Activated naive CD4-positive, alpha-beta T cell treated with anti-CD3 and anti-CD28 coated beads, Interleukin-2, amount 10 ng/mL, durations not matched to agents 7 days and 5 days (primary cell): Measurements from ENCODE around the gene SMAD9.

ENCODE experiments used
- CTCF ChIA-PET: fragments of 350-600 bp; sonication (Branson Sonifier 250); formaldehyde crosslinking; loops from one replicate; lab custom pipeline; 2021; ENCODE audit warnings: antibody characterized with exemption; lab: Charles Lee
- DNase-seq: peaks from one replicate; pipeline ENCODE4 v3.0.0-alpha.2; 2020
- H3K27ac Mint-ChIP-seq: one replicate; pipeline ENCODE4 v1.8.0; 2021; ENCODE audit warnings: mild to moderate bottlenecking, moderate library complexity, mixed read lengths
- H3K27me3 Mint-ChIP-seq: one replicate; pipeline ENCODE4 v1.8.0; 2021; ENCODE audit warnings: mild to moderate bottlenecking, mixed read lengths
- H3K36me3 Mint-ChIP-seq: one replicate; pipeline ENCODE4 v1.8.0; 2021; ENCODE audit warnings: mixed read lengths
- H3K4me1 Mint-ChIP-seq: one replicate; pipeline ENCODE4 v1.8.0; 2021; ENCODE audit warnings: mixed read lengths
- H3K4me3 Mint-ChIP-seq: one replicate; pipeline ENCODE4 v1.8.0; 2021; ENCODE audit warnings: mild to moderate bottlenecking, moderate library complexity, mixed read lengths
- H3K9me3 Mint-ChIP-seq: one replicate; pipeline ENCODE4 v1.8.0; 2021; ENCODE audit warnings: mixed read lengths

The SMAD9 gene

DNA sequence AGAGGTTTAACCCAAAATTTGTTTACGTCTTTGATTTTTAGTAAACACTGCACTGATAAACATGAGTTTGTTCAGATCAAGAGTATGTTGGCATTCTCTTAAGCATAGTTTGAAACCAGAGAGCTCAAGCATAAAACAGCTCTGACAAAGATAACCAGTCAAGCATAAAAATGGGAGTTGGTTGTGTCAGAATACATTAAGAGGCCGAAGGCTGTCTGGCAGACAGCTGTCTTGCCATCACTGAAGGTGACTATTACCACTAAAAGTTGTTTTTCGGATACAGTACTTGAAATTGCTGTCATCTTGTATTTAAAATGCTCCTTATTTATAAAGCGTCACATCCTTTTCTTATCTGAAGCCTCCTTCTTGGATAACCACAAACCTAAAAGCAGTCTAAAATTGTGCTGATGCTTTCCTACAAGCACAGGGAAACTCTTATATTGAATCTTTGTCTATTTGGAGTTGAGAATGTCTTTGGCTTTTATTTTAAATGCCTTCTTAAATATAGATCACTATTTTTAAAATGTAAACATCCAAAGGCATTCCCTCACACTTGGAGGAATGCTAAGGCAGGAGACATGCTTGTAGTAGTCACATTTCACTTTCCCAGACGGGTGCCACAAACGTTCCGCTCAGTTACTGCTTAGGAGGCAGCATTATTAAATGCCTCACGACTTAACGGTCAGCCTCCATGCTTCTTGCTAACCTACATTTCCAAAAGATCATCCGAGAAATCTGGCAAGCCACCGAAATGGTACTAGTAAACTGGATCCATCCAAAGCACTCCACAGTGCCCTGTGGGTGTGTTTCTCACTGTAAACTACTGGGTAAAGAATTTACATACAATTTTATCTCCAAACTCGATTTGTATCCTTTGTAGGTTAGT is 1.5 kb downstream of the SMAD9 start:
- H3K9me3 Mint-ChIP-seq: no peaks in the 10 kb centered on the region
- no peaks in the 10 kb centered on the region for H3K36me3 Mint-ChIP-seq
- CTCF ChIA-PET: no interaction called here
- H3K4me1 Mint-ChIP-seq: peaks cover 6% of the 10 kb centered on the region
- H3K4me3 Mint-ChIP-seq: peak overlapping the region; percentile 41
- peaks cover 60% of the 10 kb centered on the region for H3K27me3 Mint-ChIP-seq
- DNase-seq: no peak
- H3K27ac Mint-ChIP-seq: no peak overlapping the region

DNA sequence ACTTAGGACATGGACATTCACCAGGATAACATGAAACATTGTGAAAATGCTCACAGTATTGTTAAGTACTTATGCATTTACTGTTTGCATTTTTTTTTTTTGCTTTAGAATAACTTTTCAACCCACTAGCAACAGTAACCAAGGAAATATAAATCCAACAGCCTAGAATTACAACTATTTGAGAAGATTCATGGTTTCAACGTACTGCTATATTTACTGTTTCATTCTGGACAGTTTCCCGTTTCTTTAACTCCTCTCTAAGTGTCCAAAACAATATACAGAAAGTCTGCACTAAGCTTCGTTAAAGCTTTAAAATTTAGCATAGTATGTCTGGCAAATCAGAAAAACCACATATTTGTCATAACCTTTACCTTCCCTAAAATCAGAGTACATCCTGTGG is 2.7 kb downstream of the SMAD9 start:
- H3K4me1 Mint-ChIP-seq: peaks cover 6% of the 10 kb centered on the region
- no peaks in the 10 kb centered on the region for H3K9me3 Mint-ChIP-seq
- no peak for DNase-seq
- H3K4me3 Mint-ChIP-seq: no peak overlapping the region
- CTCF ChIA-PET: no interaction called here
- peaks cover 58% of the 10 kb centered on the region for H3K27me3 Mint-ChIP-seq
- no peak overlapping the region for H3K27ac Mint-ChIP-seq
- no peaks in the 10 kb centered on the region for H3K36me3 Mint-ChIP-seq

DNA sequence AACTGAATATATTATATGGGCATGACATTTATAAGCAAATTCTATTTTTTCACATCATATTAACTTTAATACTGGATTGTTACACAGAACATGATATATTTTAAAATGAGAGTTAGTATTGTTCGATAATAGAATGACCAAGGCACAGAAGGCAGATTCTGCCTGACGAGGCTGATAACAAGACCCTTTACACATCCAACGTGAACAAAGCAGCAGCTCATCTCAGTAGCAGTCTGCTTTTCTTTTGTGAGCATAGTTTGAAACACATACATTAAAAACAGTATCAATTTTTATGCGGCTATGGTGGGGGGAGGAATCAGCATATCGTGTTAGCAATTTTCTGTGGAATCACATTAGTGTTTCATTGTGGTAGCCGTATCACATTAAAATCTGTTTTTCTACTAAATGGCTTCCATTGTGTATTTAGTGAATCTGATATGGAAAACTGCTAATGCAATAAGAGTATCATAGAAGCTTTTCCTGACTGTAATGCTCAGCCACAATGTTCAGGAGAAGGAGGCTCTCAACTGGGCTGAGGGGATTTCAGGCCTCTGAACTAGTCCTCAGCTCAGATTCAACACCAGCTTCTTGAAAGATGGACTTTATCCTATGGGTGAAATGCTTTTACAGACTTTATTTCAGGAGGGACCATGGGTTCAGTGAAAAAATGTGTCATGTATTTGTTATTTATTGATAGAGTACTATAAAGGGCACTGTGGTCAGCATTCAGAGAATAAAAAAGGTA is 4.0 kb downstream of the SMAD9 start:
- H3K4me3 Mint-ChIP-seq: no peak overlapping the region
- no peak overlapping the region for H3K27ac Mint-ChIP-seq
- peaks cover 6% of the 10 kb centered on the region for H3K4me1 Mint-ChIP-seq
- no peak for DNase-seq
- no peaks in the 10 kb centered on the region for H3K9me3 Mint-ChIP-seq
- H3K27me3 Mint-ChIP-seq: peaks cover 45% of the 10 kb centered on the region
- no peaks in the 10 kb centered on the region for H3K36me3 Mint-ChIP-seq
- CTCF ChIA-PET: no interaction called here

DNA sequence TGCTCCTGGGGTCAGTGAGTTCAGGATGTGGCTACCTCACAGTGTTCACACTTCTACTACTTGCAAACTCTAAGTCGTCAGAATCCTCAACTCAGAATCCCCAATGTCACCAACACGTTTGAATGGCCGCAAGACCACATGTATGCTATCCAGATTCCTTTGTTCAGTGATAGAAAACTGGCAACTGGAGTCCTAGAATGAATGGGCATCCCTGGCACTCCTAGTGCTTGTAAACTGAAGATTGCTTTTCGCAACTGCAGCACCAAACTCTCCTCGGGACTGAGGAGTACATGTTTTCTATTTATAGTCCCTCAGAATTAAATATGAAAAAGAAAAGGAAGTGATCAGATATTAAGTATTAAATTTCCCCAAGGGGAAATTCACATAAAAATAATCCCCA is 4.9 kb downstream of the SMAD9 start:
- Mint-ChIP-seq H3K27me3 (peaks cover 42% of the 10 kb centered on the region), H3K9me3 (no peaks in the 10 kb centered on the region), H3K27ac (no peak overlapping the region), H3K4me3 (no peak overlapping the region), H3K36me3 (no peaks in the 10 kb centered on the region), H3K4me1 (peaks cover 4% of the 10 kb centered on the region)
- CTCF ChIA-PET: no interaction called here
- DNase-seq: no peak

DNA sequence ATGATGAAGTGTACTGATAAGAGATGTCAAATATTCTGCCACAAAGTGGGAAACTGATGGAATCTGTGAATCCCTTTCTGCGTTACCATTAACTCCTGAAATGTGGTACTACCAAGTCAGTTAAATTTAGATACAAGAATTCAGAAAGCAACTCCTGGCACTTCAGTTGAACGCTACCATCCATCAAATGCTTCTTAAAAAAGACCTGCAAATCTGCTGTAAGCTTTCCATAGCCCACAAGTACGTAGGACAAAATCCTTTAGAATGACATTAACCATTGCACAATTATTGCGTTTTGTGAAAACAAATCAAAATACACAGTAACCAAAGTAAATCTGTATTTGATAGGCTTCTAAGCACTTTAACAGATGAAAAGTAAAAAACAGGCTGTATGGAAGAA is 5.4 kb downstream of the SMAD9 start:
- Mint-ChIP-seq H3K27ac (no peak overlapping the region), H3K4me3 (no peak overlapping the region), H3K27me3 (peaks cover 39% of the 10 kb centered on the region), H3K36me3 (no peaks in the 10 kb centered on the region), H3K4me1 (peaks cover 4% of the 10 kb centered on the region), H3K9me3 (no peaks in the 10 kb centered on the region)
- no peak for DNase-seq
- CTCF ChIA-PET: no interaction called here

DNA sequence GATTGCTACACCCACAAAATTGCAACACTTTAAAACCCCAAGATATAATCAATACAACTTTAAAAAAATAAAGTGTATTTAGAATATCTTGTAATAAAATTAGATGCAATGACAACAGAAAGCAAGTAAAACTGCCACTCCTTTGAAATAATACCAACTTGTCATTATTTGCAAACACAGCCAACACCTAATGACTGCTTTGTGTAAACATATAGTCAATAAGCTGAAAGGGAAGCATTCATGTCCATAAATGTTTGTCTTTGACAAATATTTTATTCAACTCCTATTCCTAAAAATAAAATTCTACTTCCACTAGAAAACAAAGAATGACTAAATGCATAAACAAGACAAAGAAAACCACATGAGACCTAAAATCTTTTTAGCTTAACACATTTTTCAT is 6.6 kb downstream of the SMAD9 start:
- H3K9me3 Mint-ChIP-seq: no peaks in the 10 kb centered on the region
- H3K4me1 Mint-ChIP-seq: no peaks in the 10 kb centered on the region
- H3K36me3 Mint-ChIP-seq: no peaks in the 10 kb centered on the region
- CTCF ChIA-PET: no interaction called here
- H3K4me3 Mint-ChIP-seq: no peak overlapping the region
- no peak overlapping the region for H3K27ac Mint-ChIP-seq
- DNase-seq: no peak
- H3K27me3 Mint-ChIP-seq: peaks cover 27% of the 10 kb centered on the region

DNA sequence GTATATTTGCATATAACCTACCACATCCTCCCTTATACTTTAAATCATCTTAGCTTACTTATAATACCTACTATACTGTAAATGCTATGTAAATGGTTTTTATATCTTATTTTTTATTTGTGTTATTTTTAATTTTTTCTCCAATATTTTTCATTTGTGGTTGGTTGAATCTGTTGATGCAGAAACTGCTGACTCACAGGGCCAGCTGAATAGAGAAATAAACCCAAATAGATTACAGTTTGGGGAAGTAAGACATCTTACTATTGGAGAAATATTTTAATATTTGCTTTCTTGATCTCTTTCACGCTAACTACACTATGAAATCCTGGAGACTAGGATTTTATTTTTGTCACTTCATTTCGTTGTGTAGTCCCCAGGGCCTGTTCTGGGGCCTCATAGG is 7.1 kb downstream of the SMAD9 start:
- Mint-ChIP-seq H3K27ac (no peak overlapping the region), H3K9me3 (no peaks in the 10 kb centered on the region), H3K27me3 (peaks cover 23% of the 10 kb centered on the region), H3K36me3 (no peaks in the 10 kb centered on the region), H3K4me3 (no peak overlapping the region), H3K4me1 (no peaks in the 10 kb centered on the region)
- DNase-seq: no peak
- CTCF ChIA-PET: no interaction called here

DNA sequence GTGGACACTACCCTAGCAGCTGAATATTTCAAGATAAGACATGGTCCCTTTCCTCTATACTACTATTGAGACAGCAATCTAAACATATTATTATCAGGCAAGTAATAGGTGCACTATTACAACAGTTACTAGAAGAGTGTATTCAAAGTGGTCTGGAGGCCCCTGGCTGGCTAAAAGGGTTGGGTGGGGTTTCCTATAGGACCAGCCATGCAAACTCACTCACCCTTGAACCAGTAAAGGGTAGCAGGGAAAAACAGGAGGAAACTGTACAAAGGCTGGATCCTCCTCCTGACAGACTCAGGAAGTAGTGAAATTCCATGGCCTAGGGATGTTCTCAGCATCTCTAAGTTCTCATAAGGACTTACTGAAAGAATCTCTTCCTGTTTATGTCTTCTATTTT is 7.7 kb downstream of the SMAD9 start:
- no peaks in the 10 kb centered on the region for H3K36me3 Mint-ChIP-seq

DNA sequence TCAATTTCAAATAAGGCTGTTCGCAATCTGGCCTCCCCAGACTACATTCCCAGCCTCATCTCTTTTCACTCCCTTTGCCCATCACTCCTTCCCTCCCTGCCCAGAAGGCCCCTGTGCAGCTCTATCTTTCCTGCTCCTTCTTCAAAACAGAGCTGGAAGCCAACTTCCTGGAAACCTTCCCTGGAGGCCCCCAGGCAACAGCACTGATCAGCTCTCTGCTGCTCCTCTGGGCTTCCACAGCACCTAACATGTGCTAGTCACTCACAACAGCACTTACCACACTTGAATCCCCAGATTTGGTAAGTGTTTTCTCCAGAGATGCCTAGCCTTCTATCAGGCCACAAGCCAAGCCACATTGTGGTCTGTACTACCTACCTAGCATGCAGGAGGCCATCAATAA is 9.5 kb downstream of the SMAD9 start:
- H3K27me3 Mint-ChIP-seq: peaks cover 19% of the 10 kb centered on the region
- H3K4me3 Mint-ChIP-seq: no peak overlapping the region
- H3K27ac Mint-ChIP-seq: no peak overlapping the region
- H3K36me3 Mint-ChIP-seq: no peaks in the 10 kb centered on the region
- no peaks in the 10 kb centered on the region for H3K4me1 Mint-ChIP-seq
- CTCF ChIA-PET: no interaction called here
- no peaks in the 10 kb centered on the region for H3K9me3 Mint-ChIP-seq
- DNase-seq: no peak

More for the DNA sequence above, 7.7 kb downstream of the SMAD9 start:
- H3K4me3 Mint-ChIP-seq: no peak overlapping the region
- H3K4me1 Mint-ChIP-seq: no peaks in the 10 kb centered on the region
- CTCF ChIA-PET: no interaction called here
- peaks cover 23% of the 10 kb centered on the region for H3K27me3 Mint-ChIP-seq
- H3K9me3 Mint-ChIP-seq: no peaks in the 10 kb centered on the region
- H3K27ac Mint-ChIP-seq: no peak overlapping the region
- DNase-seq: no peak

DNA sequence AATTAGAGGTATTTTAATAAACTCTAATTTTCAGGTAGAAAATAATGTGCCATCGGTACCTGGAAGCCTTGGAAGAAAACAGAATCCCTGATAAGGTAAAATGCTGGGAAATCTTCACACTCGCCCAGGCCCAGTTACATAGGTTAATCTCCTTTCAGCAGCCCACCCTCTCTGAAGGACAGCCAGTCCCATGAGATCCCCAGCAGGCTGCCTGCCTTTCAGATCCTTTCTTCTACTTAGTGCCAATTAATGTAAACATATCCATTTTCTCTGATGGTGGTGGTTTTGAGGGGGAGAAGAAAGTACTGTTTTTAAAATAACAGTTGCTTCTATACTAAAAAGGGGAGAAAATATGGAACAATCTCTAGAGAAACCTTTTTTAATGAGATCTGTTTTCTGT is 12.2 kb downstream of the SMAD9 start:
- no peak overlapping the region for H3K27ac Mint-ChIP-seq
- H3K36me3 Mint-ChIP-seq: no peaks in the 10 kb centered on the region
- no peak for DNase-seq
- no peaks in the 10 kb centered on the region for H3K9me3 Mint-ChIP-seq
- H3K4me3 Mint-ChIP-seq: no peak overlapping the region
- peaks cover 10% of the 10 kb centered on the region for H3K27me3 Mint-ChIP-seq
- CTCF ChIA-PET: no interaction called here
- no peaks in the 10 kb centered on the region for H3K4me1 Mint-ChIP-seq

DNA sequence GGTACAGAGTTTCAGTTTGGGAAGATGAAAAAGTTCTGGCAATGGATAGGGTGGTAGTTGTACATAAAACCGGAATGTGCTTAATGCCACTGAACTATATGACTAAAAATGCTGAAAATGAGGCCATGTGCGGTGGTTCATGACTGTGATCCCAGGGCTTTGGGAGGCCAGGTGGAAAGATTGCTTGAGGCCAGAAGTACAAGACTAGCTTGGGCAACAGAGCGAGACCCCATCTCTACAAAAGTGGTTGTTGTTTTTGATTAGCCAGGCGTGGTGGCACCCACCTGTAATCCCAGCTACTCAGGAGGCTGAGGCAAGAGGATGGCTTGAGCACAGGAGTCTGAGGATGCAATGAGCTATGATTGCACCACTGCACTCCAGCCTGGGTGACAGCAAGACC is 12.8 kb downstream of the SMAD9 start:
- no peaks in the 10 kb centered on the region for H3K9me3 Mint-ChIP-seq
- no peak overlapping the region for H3K4me3 Mint-ChIP-seq
- H3K36me3 Mint-ChIP-seq: no peaks in the 10 kb centered on the region
- CTCF ChIA-PET: no interaction called here
- no peak for DNase-seq
- H3K27ac Mint-ChIP-seq: no peak overlapping the region
- H3K27me3 Mint-ChIP-seq: peaks cover 10% of the 10 kb centered on the region
- no peaks in the 10 kb centered on the region for H3K4me1 Mint-ChIP-seq

DNA sequence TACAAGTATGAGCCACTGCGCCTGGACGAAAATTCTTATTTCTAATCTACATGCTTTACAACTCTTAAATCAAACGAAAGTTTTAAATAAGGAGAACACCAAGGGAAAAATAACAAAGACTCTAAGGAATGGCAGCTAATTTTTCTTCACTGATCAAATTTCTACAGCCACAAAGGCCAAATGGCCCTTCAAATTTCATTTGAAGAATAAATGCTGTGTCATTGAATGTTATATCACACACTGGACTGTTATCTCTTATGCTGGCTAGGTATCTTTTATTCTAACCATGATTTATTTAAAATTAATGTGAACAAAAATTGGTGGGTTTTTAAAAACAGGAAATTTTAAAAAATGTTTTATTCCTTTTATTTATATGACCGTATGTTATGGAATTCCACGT is 14.1 kb downstream of the SMAD9 start:
- Mint-ChIP-seq H3K9me3 (no peaks in the 10 kb centered on the region), H3K4me1 (no peaks in the 10 kb centered on the region), H3K36me3 (no peaks in the 10 kb centered on the region), H3K27me3 (peaks cover 10% of the 10 kb centered on the region), H3K27ac (no peak overlapping the region), H3K4me3 (no peak overlapping the region)
- DNase-seq: no peak
- CTCF ChIA-PET: no interaction called here

DNA sequence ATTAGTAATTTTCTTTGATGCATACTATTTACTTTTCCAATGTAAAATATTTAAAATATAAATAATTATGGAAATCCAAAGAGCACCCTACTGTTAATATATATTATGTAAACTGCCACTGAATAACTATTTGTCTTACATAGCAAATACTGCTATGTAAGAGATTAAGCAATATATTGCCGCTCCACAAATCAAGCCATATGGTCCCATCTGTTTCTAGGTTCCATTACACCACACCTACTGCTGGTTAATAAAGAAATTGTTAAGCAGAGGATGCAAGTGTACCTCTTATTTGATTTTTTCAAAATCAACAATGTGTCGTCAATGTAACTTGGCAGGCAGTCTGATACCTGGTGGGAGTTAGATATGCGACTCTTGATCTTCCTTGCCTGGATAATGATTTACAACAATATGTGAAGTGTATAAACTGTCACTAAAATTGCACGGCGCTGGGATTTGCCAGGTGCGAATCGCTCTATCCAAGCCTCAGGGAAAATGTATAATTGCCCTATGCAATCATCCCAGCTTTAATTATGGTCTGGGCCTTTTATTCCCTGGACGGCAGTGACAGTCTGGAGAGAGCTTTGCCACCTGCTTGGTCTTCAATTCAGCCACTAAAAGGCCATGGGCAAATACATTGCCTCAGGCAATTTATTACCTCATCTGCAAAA is 16.0 kb downstream of the SMAD9 start:
- DNase-seq: no peak
- no peaks in the 10 kb centered on the region for H3K9me3 Mint-ChIP-seq
- no peaks in the 10 kb centered on the region for H3K4me1 Mint-ChIP-seq
- CTCF ChIA-PET: no interaction called here
- no peaks in the 10 kb centered on the region for H3K36me3 Mint-ChIP-seq
- no peak overlapping the region for H3K4me3 Mint-ChIP-seq
- H3K27ac Mint-ChIP-seq: no peak overlapping the region
- peaks cover 13% of the 10 kb centered on the region for H3K27me3 Mint-ChIP-seq

DNA sequence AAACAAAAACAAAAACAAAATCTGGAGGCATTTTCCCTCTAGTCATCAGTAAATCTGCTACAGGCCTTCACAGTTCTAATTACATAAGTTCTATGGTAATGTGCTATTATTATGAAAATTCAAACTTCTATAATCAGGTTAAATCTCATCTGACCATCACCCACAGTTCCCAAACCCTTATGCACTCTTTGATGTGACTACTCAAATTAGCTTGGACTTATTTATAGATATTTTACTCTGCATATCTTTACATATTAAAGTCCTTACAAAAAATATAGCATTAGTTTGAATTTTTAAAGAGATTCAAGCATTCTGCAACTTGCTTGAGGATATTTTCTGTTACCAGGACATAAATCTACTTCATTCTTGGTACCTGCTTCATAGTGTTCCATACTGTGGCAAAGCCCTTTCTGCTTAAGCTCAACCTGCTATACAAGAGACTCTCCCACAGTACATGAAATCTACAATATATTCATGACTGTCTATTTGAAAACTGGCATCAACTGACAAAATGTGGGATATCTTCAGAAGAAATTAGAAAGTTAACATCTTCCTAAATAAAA is 22.9 kb downstream of the SMAD9 start:
- H3K4me3 Mint-ChIP-seq: no peak overlapping the region
- H3K9me3 Mint-ChIP-seq: no peaks in the 10 kb centered on the region
- H3K27me3 Mint-ChIP-seq: peaks cover 13% of the 10 kb centered on the region
- no peak overlapping the region for H3K27ac Mint-ChIP-seq
- H3K36me3 Mint-ChIP-seq: no peaks in the 10 kb centered on the region
- DNase-seq: no peak
- H3K4me1 Mint-ChIP-seq: no peaks in the 10 kb centered on the region
- CTCF ChIA-PET: no interaction called here
